Right lobe of liver (tissue), 6 donors: ENCODE results near the gene CHRNA5. TPM values are rescaled to one million over a fixed set of nuclear protein-coding genes. Genes with fewer than 3 reads are reported as not detected.

ENCODE experiments used
- ATAC-seq, 4 donors: fragments of 200-7000 bp; cut with Tn5 transposase; one replicate each; pipeline ENCODE4 v1.9.1; 2020; ENCODE audit warnings: mild to moderate bottlenecking in 4 of 4, moderate library complexity in 4 of 4
- DNase-seq, 3 donors: peaks; one replicate each; pipeline ENCODE4 v3.0.0-alpha.2; 2020
- H3K27ac ChIP-seq, 3 donors: fragments of 200-600 bp; one replicate each; pipeline ENCODE4 v1.8.0; 2022
- H3K27me3 ChIP-seq, 2 donors: fragments of 200-600 bp; one replicate each; pipeline ENCODE4 v1.8.0; 2022
- H3K36me3 ChIP-seq, 4 donors: fragments of 200-600 bp; sonication (generic) in 1 of 4; one replicate each; pipeline versions ENCODE4 v1.5.1 to v1.8.0; 2017 to 2022; ENCODE audit warnings: control low read depth in 1 of 4
- H3K4me1 ChIP-seq, 4 donors: fragments of 200-600 bp; sonication (generic) in 1 of 4; one replicate each; pipeline versions ENCODE4 v1.5.1 to v1.8.0; 2017 to 2022; ENCODE audit warnings: control low read depth in 1 of 4
- H3K4me3 ChIP-seq, 3 donors: fragments of 200-600 bp; one replicate each; pipeline ENCODE4 v1.8.0; 2022
- H3K9me3 ChIP-seq, 4 donors: fragments of 200-600 bp; sonication (generic) in 1 of 4; one replicate each; pipeline versions ENCODE4 v1.5.1 to v1.8.0; 2017 to 2022; ENCODE audit warnings: control low read depth in 1 of 4
- CTCF ChIP-seq, 4 donors: fragments of 200-600 bp in 3 of 4; fragments of 450-650 bp in 1 of 4; IDR thresholded peaks; one replicate each; pipeline versions ENCODE4 v1.5.1 to v1.8.0; 2016 to 2022; ENCODE audit warnings: antibody characterized with exemption in 4 of 4, mild to moderate bottlenecking in 2 of 4
- POLR2A ChIP-seq: fragments of 450-650 bp; IDR thresholded peaks from one replicate; pipeline ENCODE4 v1.6.1; 2017; ENCODE audit warnings: antibody characterized with exemption, mild to moderate bottlenecking
- WGBS: methylation state at CpG from one replicate; pipeline ENCODE4 v1.1.6; 2018; ENCODE audit warnings: low coverage, low lambda C conversion rate; ENCODE audit not compliant: insufficient coverage; ENCODE audit errors: missing lambda C conversion rate; 5-methylcytosine and 5-hydroxymethylcytosine counted together
- intact Hi-C, 2 donors: fragments of 100-400 bp; cut with DNase I; formaldehyde crosslinking; loops; one replicate each; pipeline versions ENCODE4 v1.11.2 to v1.14.1; 2022
- total RNA-seq, 6 experiments: library from RNA; depleted of rRNA in 2 of 6; stranded (reverse); fragments of >200 nt in 2 of 6; fragmentation: NEBNext Ultra II Directional in 3 of 6; extraction: Animal tissue kit (Norgen Biotek cat#: 25700) in 3 of 6; gene quantifications; one replicate each; pipeline versions ENCODE4 v1.1.0 to v1.2.4, GENCODE V29; 2016 to 2023
- donor health status: DM: no; HTN: yes; CAD: no.
- donor health status: DM: no; HTN: no; CAD: no.
- donor health status: DM: no; HTN: no; CAD: no.
- donor health status: DM: no; HTN: yes; CAD: no.
- donor health status: DM: no; HTN: yes; CAD: no.

The CHRNA5 gene
- total RNA-seq, 6 experiments from 2014 or later = 0.19 to 0.56 (median 0.38) TPM; not detected in 1

DNA sequence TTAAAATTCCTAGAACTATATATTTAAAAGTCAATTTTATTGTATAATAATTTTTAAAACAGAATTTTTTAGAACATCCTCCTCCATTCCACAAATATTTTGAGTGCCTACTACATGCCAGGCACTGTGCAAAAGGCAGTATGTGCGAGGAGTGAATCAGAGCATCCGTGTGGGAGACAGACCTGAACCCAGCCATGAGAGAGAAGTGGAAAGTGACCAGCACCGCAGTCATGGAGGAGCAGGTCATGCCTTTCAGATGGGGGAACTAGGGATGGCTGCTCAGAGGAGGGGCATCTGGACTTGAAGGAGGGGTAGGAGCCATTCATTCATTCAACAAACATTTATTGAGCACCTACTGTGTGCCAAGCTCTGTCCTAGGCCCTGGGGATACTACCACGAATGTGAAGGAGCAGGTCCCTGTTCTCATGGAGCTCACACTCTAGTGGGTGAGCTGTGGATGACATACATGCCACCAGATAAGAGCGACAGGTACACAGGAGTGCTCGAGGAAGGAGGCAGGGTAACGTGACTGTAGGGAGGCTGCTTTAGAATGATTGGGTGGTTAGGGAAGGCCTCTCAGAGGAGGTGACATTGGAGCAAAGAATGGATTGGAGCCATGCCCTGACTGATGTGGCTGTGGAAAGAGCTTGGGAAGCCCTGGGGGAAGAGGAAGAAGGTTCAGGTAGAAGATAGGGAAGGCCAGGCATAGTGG is 58.6 kb downstream of the CHRNA5 start:
- 73% methylated on average over 6 of the region's 7 CpGs for WGBS
- DNase-seq (no peak), ATAC-seq (no peak)
- Histone ChIP-seq H3K27me3 (peaks cover 0 to 17% of the 10 kb centered on the region in 2 donors), H3K9me3 (no peaks in the 10 kb centered on the region), H3K4me1 (peaks cover 0 to 4% (median 0%) of the 10 kb centered on the region in 4 donors), H3K36me3 (no peaks in the 10 kb centered on the region), H3K27ac (no peak overlapping the region), H3K4me3 (no peak overlapping the region)
- intact Hi-C loops = no loop called here
- TF ChIP-seq POLR2A = no peak
- no peak for TF ChIP-seq CTCF (IDR thresholded peaks at IDR 0.05)

- H3K36me3 ChIP-seq = no peaks in the 10 kb centered on the region
- H3K27ac ChIP-seq = no peak overlapping the region
- TF ChIP-seq CTCF (IDR thresholded peaks at IDR 0.05) = no peak
- TF ChIP-seq POLR2A = no peak
- no peak overlapping the region for H3K4me3 ChIP-seq
- DNase-seq (no peak), ATAC-seq (no peak)
- H3K27me3 ChIP-seq = peaks cover 0 to 9% of the 10 kb centered on the region in 2 donors
- 74% methylated on average over 8 of the region's 17 CpGs for WGBS
- intact Hi-C loops = no loop called here
- H3K4me1 ChIP-seq = peaks cover 0 to 4% (median 0%) of the 10 kb centered on the region in 4 donors
- H3K9me3 ChIP-seq = no peaks in the 10 kb centered on the region
These were observed 59.6 kb downstream of the CHRNA5 start for GRCh38 chr15:78624651-78625590.

DNA sequence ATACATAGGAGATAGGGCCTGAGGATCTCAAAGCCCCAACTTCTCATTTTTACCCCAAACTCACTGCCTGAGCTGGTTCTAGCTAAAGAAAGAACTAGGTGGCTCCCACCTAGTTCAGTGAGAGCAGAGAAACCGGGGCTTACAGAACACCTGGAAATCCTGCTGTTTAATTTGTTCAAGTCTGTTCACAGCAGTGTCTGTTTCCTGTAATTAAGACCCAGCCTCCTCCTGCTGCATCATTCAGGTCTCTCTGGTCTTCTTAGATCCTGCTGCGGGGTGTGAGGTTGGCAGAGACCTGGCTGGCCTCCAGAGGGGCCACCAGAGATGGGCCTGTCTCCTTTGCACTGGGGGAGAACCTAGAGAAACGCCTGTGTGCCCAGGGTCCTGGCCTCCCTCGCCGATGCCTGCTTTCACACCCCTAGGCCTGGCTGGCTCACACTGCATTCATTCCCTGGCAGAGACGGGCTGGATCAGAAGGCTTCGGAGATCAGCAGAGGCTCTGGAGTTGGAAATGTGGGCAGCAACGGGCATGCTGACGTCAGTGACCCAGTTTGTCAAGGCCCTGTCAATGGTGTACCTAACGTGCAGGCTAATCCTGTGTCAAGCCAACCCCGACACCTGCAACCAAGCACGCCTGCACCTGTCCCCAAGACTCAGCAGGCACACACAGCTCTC is 60.4 kb downstream of the CHRNA5 start:
- no peak for DNase-seq

More for the DNA sequence above, 60.4 kb downstream of the CHRNA5 start:
- intact Hi-C loops = no loop called here
- H3K36me3 ChIP-seq = no peaks in the 10 kb centered on the region
- 27% methylated on average over 1 of the region's 12 CpGs for WGBS
- no peak overlapping the region for H3K27ac ChIP-seq
- H3K4me3 ChIP-seq = no peak overlapping the region
- no peaks in the 10 kb centered on the region for H3K9me3 ChIP-seq
- H3K27me3 ChIP-seq = peaks cover 0 to 5% of the 10 kb centered on the region in 2 donors
- TF ChIP-seq POLR2A = no peak
- no peak for TF ChIP-seq CTCF (IDR thresholded peaks at IDR 0.05)
- peaks cover 0 to 4% (median 0%) of the 10 kb centered on the region in 4 donors for H3K4me1 ChIP-seq
- ATAC-seq = no peak
